CD4-positive, alpha-beta T cell treated with Interleukin-17A for 4 hours (primary cell): Measurements from ENCODE around the gene PRSS1.

Experiments used
- DNase-seq: peaks from one replicate; pipeline ENCODE4 v3.0.0-alpha.2; 2020; ENCODE audit warnings: mixed read lengths

The PRSS1 gene

GRCh38 chr7:142795339-142795863 is 46.1 kb downstream of the PRSS1 start:
- peak; percentile 85 for DNase-seq

DNA sequence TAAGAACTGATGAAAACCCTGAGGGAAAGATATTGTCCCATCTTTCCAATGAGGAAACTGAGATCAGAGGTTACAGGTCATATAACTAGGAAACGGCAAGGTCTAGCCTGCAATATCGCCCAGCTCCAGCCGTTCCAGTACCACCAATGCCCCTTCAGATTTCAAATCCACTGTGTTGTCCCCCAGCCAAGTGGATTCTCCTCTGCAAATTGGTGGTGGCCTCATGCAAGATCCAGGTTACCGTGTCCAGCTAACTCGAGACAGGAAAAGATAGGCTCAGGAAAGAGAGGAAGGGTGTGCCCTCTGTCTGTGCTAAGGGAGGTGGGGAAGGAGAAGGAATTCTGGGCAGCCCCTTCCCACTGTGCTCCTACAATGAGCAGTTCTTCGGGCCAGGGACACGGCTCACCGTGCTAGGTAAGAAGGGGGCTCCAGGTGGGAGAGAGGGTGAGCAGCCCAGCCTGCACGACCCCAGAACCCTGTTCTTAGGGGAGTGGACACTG is 46.8 kb downstream of the PRSS1 start:
- DNase-seq = peak; percentile 45

DNA sequence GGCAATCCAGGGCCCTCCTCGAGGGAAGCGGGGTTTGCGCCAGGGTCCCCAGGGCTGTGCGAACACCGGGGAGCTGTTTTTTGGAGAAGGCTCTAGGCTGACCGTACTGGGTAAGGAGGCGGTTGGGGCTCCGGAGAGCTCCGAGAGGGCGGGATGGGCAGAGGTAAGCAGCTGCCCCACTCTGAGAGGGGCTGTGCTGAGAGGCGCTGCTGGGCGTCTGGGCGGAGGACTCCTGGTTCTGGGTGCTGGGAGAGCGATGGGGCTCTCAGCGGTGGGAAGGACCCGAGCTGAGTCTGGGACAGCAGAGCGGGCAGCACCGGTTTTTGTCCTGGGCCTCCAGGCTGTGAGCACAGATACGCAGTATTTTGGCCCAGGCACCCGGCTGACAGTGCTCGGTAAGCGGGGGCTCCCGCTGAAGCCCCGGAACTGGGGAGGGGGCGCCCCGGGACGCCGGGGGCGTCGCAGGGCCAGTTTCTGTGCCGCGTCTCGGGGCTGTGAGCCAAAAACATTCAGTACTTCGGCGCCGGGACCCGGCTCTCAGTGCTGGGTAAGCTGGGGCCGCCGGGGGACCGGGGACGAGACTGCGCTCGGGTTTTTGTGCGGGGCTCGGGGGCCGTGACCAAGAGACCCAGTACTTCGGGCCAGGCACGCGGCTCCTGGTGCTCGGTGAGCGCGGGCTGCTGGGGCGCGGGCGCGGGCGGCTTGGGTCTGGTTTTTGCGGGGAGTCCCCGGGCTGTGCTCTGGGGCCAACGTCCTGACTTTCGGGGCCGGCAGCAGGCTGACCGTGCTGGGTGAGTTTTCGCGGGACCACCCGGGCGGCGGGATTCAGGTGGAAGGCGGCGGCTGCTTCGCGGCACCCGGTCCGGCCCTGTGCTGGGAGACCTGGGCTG is 47.5 kb downstream of the PRSS1 start:
- peak; percentile 60 for DNase-seq

- peak; percentile 69 for DNase-seq
These were observed 48.4 kb downstream of the PRSS1 start for GRCh38 chr7:142797391-142798377.

- peak; percentile 66 for DNase-seq
These were observed 49.5 kb downstream of the PRSS1 start for GRCh38 chr7:142798451-142799436.

DNA sequence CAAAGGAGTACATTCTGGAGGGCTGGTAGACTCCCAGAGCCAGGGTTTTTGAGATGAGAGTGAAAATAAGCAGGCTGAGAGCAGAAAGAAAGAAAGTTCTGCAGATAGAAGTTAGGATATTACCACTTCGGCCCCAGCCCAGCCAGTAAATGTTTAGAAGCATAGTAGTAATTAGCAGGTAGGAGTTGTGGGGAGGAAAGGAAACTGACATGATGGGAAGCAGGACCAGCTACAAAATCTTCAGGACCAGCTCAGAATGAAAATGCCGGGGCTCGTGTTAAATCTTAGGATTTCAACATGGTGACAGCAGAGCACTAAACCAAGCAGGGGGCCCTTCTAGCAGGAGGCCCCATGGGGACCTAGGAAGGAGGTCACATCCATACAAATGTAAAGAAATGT is 50.2 kb downstream of the PRSS1 start:
- DNase-seq = peak; percentile 51

- peak; percentile 31 for DNase-seq
These were observed 50.8 kb downstream of the PRSS1 start for GRCh38 chr7:142800088-142800487.

- DNase-seq = peak; percentile 37
These were observed 51.5 kb downstream of the PRSS1 start for GRCh38 chr7:142800699-142801260.

- DNase-seq = peak; percentile 31
These were observed 52.5 kb downstream of the PRSS1 start for GRCh38 chr7:142801601-142802295.

GRCh38 chr7:142802301-142802700 is 53.0 kb downstream of the PRSS1 start:
- DNase-seq = peak; percentile 28
